ENCODE results near the gene AHI1. TPM values are rescaled to one million over a fixed set of nuclear protein-coding genes. Genes with fewer than 3 reads are reported as not detected.

AHI1 gene
- total and polyA plus RNA-seq, 2 of the 13 experiments (the other 11 are each of a cell fraction or from before 2014, with no cell fraction given): 7.2 to 18.6 TPM

- Histone ChIP-seq H3K4me1 (ENCODE audit: insufficient read depth, low read length) (peaks cover 19% of the 10 kb centered on the region), H3K9me3 (ENCODE audit: low read length) (no peaks in the 10 kb centered on the region), H3K36me3 (replicated peaks in 1 of 2; ENCODE audit: control insufficient read depth in 1 of 2, insufficient read depth in 2 of 2, low read length in 2 of 2) (no peaks in the 10 kb centered on the region), H4K20me1 (ENCODE audit: insufficient read depth, low read length) (no peaks in the 10 kb centered on the region), H2AFZ (ENCODE audit: low read length) (no peak overlapping the region), H3K27ac (ENCODE audit: extremely low read length, insufficient read depth, low read length) (no peak overlapping the region), H3K9ac (ENCODE audit: insufficient read depth, low read depth, low read length) (no peak overlapping the region), H3K4me2 (ENCODE audit: low read depth, low read length) (no peak overlapping the region), H3K27me3 (ENCODE audit: control insufficient read depth in 1 of 2, insufficient read depth in 2 of 2, low read length in 2 of 2) (no peaks in the 10 kb centered on the region), H3K4me3 (replicated peaks in 1 of 3; ENCODE audit: insufficient read depth in 1 of 3, low read depth in 2 of 3, low read length in 3 of 3) (no peak overlapping the region), H3K79me2 (ENCODE audit: insufficient read depth, low read length) (no peaks in the 10 kb centered on the region)
- BruUV-seq (replicated peaks): no TSS peak
- TF ChIP-seq ZFY (CRISPR knock-in tag; IDR thresholded peaks at IDR 0.05): no peak
- no peak for TF ChIP-seq ZNF30 (CRISPR knock-in tag; IDR thresholded peaks at IDR 0.05)
- no peak for TF ChIP-seq ADNP (CRISPR knock-in tag; IDR thresholded peaks at IDR 0.05)
- TF ChIP-seq TOPORS (CRISPR knock-in tag; IDR thresholded peaks at IDR 0.05): no peak
- no peak for TF ChIP-seq ZNF577 (CRISPR knock-in tag; IDR thresholded peaks at IDR 0.05; ENCODE audit: borderline replicate concordance, low read depth)
- no peak for TF ChIP-seq SMAD1 (CRISPR knock-in tag; IDR thresholded peaks at IDR 0.05; ENCODE audit: borderline replicate concordance, low read depth)
- no peak for TF ChIP-seq XRCC5 (optimal IDR thresholded peaks at IDR 0.05; ENCODE audit: low read length)
- TF ChIP-seq JARID2 (CRISPR knock-in tag; IDR thresholded peaks at IDR 0.05; ENCODE audit: insufficient replicate concordance): no peak
- TF ChIP-seq ZNF839 (CRISPR knock-in tag; IDR thresholded peaks at IDR 0.05; ENCODE audit: borderline replicate concordance): no peak
- TF ChIP-seq ZBTB26 (CRISPR knock-in tag; IDR thresholded peaks at IDR 0.05; ENCODE audit: borderline replicate concordance): no peak
- no peak for TF ChIP-seq ZNF564 (CRISPR knock-in tag; IDR thresholded peaks at IDR 0.05)
- no peak for TF ChIP-seq HDAC2 (CRISPR knock-in tag; IDR thresholded peaks at IDR 0.05)
- TF ChIP-seq BHLHE40 (IDR thresholded peaks at IDR 0.05; ENCODE audit: low read length): no peak
- no peak for TF ChIP-seq ZNF552 (CRISPR knock-in tag; IDR thresholded peaks at IDR 0.05; ENCODE audit: borderline replicate concordance)
- no peak for TF ChIP-seq ZNF740 (CRISPR knock-in tag; IDR thresholded peaks at IDR 0.05)
- TF ChIP-seq ZFAT (CRISPR knock-in tag; conservative IDR thresholded peaks at IDR 0.05): no peak
- TF ChIP-seq TBX2 (CRISPR knock-in tag; IDR thresholded peaks at IDR 0.05; ENCODE audit: borderline replicate concordance): no peak
- no peak for TF ChIP-seq NFYC (CRISPR knock-in tag; IDR thresholded peaks at IDR 0.05)
- no peak for TF ChIP-seq GFI1 (CRISPR knock-in tag; IDR thresholded peaks at IDR 0.05; ENCODE audit: borderline replicate concordance)
- ATAC-seq: no peak
- WGBS (ENCODE audit: low lambda C conversion rate): 53% methylated on average over 3 of the region's 3 CpGs
- DNase-seq (ENCODE audit: low spot score): no peak
- intact Hi-C loops (cut with micrococcal nuclease; ENCODE audit: unreplicated experiment) (loop anchor here (5.0 kb wide), 1 partner anchor 622 kb away; no protein-coding TSS in a partner anchor), in situ Hi-C loops (cut with HindIII; ENCODE audit: extremely low pct_ligation_motif_present, low pct_unique_long_range_greater_than_20kb) (no loop called here)
- POLR2A ChIA-PET: no interaction called here
- no peak for FAIRE-seq
- CTCF ChIA-PET (ENCODE audit: low intra/inter-chr PET ratio, low total read pairs): no interaction called here
Observed at GRCh38 chr6:135504734-135505133, 7.2 kb upstream of the AHI1 start.
